MM.1S (cell line): ENCODE data around the gene PRKCA.

Experiments used
- EZH2 ChIP-seq: fragments of 300-600 bp; sonication (generic); optimal IDR thresholded peaks from 2 replicates; pipeline ENCODE3; 2017; ENCODE audit warnings: low read depth, mild to moderate bottlenecking, antibody characterized with exemption, low read length, mixed read lengths
- TF ChIP-seq, protein P1 (sequence below): fragments of 300-600 bp; sonication (generic); IDR thresholded peaks from 2 replicates; pipeline ENCODE4 v1.5.1; 2016; ENCODE audit warnings: antibody characterized with exemption, low read length, mixed read lengths

DNA sequence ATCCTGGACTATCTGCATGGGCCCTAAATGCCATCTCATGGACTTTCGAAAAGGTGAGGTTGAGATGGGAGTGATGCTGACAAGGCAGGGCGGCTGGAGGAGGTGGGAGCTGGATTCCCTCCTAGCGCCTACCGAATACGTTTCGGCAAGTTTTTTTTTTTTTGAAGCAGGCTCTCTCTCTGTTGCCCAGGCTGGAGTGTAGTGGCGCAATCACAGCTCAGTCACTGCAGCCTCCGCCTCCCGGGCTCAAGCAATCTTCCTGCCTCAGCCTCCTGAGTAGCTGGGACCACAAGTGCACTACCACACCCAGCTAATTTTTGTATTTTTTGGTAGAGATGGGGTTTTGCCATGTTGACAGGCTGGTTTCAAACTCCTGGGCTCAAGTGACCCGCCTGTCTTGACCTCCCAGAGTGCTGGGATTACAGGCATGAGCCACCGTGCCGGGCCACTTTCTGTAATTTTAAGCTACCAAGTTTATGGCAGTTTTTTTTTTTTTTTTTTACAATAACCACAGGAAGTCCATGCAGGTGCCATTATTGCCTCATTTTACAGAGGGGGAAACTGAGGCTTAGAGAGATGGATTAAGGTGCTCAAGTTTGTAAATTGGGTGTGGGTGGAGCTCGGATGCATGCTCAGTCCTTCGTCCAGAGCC lies 246.4 kb downstream of the PRKCA start:
- TF ChIP-seq EZH2: no peak
- TF ChIP-seq, protein P1, sequence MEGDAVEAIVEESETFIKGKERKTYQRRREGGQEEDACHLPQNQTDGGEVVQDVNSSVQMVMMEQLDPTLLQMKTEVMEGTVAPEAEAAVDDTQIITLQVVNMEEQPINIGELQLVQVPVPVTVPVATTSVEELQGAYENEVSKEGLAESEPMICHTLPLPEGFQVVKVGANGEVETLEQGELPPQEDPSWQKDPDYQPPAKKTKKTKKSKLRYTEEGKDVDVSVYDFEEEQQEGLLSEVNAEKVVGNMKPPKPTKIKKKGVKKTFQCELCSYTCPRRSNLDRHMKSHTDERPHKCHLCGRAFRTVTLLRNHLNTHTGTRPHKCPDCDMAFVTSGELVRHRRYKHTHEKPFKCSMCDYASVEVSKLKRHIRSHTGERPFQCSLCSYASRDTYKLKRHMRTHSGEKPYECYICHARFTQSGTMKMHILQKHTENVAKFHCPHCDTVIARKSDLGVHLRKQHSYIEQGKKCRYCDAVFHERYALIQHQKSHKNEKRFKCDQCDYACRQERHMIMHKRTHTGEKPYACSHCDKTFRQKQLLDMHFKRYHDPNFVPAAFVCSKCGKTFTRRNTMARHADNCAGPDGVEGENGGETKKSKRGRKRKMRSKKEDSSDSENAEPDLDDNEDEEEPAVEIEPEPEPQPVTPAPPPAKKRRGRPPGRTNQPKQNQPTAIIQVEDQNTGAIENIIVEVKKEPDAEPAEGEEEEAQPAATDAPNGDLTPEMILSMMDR: no peak
